Activated CD4-positive, alpha-beta T cell treated with anti-CD3 and anti-CD28 coated beads for 36 hours (primary cell): ENCODE results near the gene GCSH. TPM values are rescaled to one million over a fixed set of nuclear protein-coding genes. Genes with fewer than 3 reads are reported as not detected.

Source experiments
- ATAC-seq: fragments of 200-7000 bp; cut with Tn5 transposase; one replicate; pipeline ENCODE4 v1.10.0; 2021; ENCODE audit warnings: mild to moderate bottlenecking, moderate library complexity
- CTCF ChIA-PET: fragments of 350-600 bp; sonication (Branson Sonifier 250); formaldehyde crosslinking; loops from one replicate; lab custom pipeline; 2021; ENCODE audit warnings: antibody characterized with exemption; lab: Charles Lee
- POLR2A ChIA-PET: fragments of 350-600 bp; sonication (Branson Sonifier 250); formaldehyde crosslinking; loops from one replicate; lab custom pipeline; 2021; ENCODE audit warnings: antibody characterized with exemption, inconsistent platforms; lab: Charles Lee
- DNase-seq: peaks from one replicate; pipeline ENCODE4 v3.0.0-alpha.2; 2020
- H3K27ac Mint-ChIP-seq: one replicate; pipeline ENCODE4 v1.8.0; 2021; ENCODE audit warnings: mixed read lengths
- H3K27me3 Mint-ChIP-seq: one replicate; pipeline ENCODE4 v1.8.0; 2021; ENCODE audit warnings: mixed read lengths
- H3K36me3 Mint-ChIP-seq: one replicate; pipeline ENCODE4 v1.8.0; 2021; ENCODE audit warnings: low read depth, mixed read lengths
- H3K4me1 Mint-ChIP-seq: one replicate; pipeline ENCODE4 v1.8.0; 2021; ENCODE audit warnings: mixed read lengths
- H3K4me3 Mint-ChIP-seq: one replicate; pipeline ENCODE4 v1.8.0; 2021; ENCODE audit warnings: mild to moderate bottlenecking, moderate library complexity, mixed read lengths
- H3K9me3 Mint-ChIP-seq: one replicate; pipeline ENCODE4 v1.8.0; 2021; ENCODE audit warnings: low read depth, mixed read lengths
- intact Hi-C, 2 experiments: fragments of 100-400 bp; cut with DNase I in 1 of 2; cut with micrococcal nuclease in 1 of 2; formaldehyde crosslinking; loops; one replicate each; pipeline versions ENCODE4 v1.14.2 to v1.15.1; 2022 to 2024; cut with DNase I, micrococcal nuclease
- total RNA-seq, 2 experiments: library from RNA; stranded (reverse); gene quantifications; one replicate each; pipeline ENCODE4 v1.2.3, GENCODE V29; 2021

GCSH gene
- total RNA-seq, result 10 to 100 TPM; 22.2 to 24.9 TPM

- H3K9me3 Mint-ChIP-seq, result no peaks in the 10 kb centered on the region
- peak within 1 kb of the TSS; percentile 78 for H3K27ac Mint-ChIP-seq
- DNase-seq (peak; percentile 99), ATAC-seq (peak; percentile 99)
- CTCF ChIA-PET, result no interaction called here
- H3K36me3 Mint-ChIP-seq, result peaks cover 4% of the 10 kb centered on the region
- H3K4me3 Mint-ChIP-seq, result peak within 1 kb of the TSS; percentile 72
- H3K4me1 Mint-ChIP-seq, result peaks cover 16% of the 10 kb centered on the region
- intact Hi-C loops, result loop anchor here (1.0 to 2.0 kb wide), 8 partner anchors 19 to 650 kb away; partner anchors contain the start of genes ATMIN (in 2 of the 2), CENPN (in 2 of the 2), C16orf46 (in 1 of the 2) and DYNLRB2 (in 1 of the 2)
- POLR2A ChIA-PET, result no interaction called here
- H3K27me3 Mint-ChIP-seq, result no peaks in the 10 kb centered on the region
Observed at GRCh38 chr16:81095953-81096714, at the start of gene GCSH. Gene GCSH (minus strand): TSS chr16:81096395. CDS start chr16:81096278, 117 bp downstream.

GRCh38 chr16:81143921-81144471, 47.8 kb upstream of the GCSH start:
- H3K36me3 Mint-ChIP-seq, result no peaks in the 10 kb centered on the region
- CTCF ChIA-PET, result interaction anchor here (0.7 kb wide), 1 partner anchor 44 kb away, joined by 3 read pairs; no protein-coding TSS in a partner anchor
- DNase-seq (no peak), ATAC-seq (no peak)
- no peaks in the 10 kb centered on the region for H3K4me1 Mint-ChIP-seq
- H3K27me3 Mint-ChIP-seq, result peaks cover 2% of the 10 kb centered on the region
- no peak overlapping the region for H3K27ac Mint-ChIP-seq
- intact Hi-C loops, result no loop called here
- H3K4me3 Mint-ChIP-seq, result no peak overlapping the region
- no peaks in the 10 kb centered on the region for H3K9me3 Mint-ChIP-seq
- POLR2A ChIA-PET, result no interaction called here

GRCh38 chr16:81142864-81143263, 46.7 kb upstream of the GCSH start:
- Mint-ChIP-seq H3K4me3 (no peak overlapping the region), H3K36me3 (no peaks in the 10 kb centered on the region), H3K9me3 (no peaks in the 10 kb centered on the region), H3K27ac (no peak overlapping the region), H3K27me3 (peaks cover 2% of the 10 kb centered on the region), H3K4me1 (no peaks in the 10 kb centered on the region)
- intact Hi-C loops, result no loop called here
- DNase-seq (no peak), ATAC-seq (no peak)
- POLR2A ChIA-PET, result no interaction called here
- CTCF ChIA-PET, result no interaction called here

- no peaks in the 10 kb centered on the region for H3K9me3 Mint-ChIP-seq
- ATAC-seq (no peak), DNase-seq (peak; percentile 46)
- no peaks in the 10 kb centered on the region for H3K4me1 Mint-ChIP-seq
- ChIA-PET CTCF (interaction anchor here (0.7 to 1.6 kb wide), 3 partner anchors 55 to 64 kb away, joined by 3 to 4 read pairs (median 3); no protein-coding TSS in a partner anchor), POLR2A (no interaction called here)
- intact Hi-C loops, result no loop called here
- no peak overlapping the region for H3K4me3 Mint-ChIP-seq
- H3K36me3 Mint-ChIP-seq, result no peaks in the 10 kb centered on the region
- peaks cover 2% of the 10 kb centered on the region for H3K27me3 Mint-ChIP-seq
- no peak overlapping the region for H3K27ac Mint-ChIP-seq
Observed at GRCh38 chr16:81140930-81141780, 45.0 kb upstream of the GCSH start.

GRCh38 chr16:81138831-81139557, 42.8 kb upstream of the GCSH start:
- DNase-seq (no peak), ATAC-seq (no peak)
- intact Hi-C loops, result no loop called here
- no peaks in the 10 kb centered on the region for H3K36me3 Mint-ChIP-seq
- no peaks in the 10 kb centered on the region for H3K9me3 Mint-ChIP-seq
- no peak overlapping the region for H3K27ac Mint-ChIP-seq
- no peaks in the 10 kb centered on the region for H3K4me1 Mint-ChIP-seq
- H3K27me3 Mint-ChIP-seq, result peaks cover 2% of the 10 kb centered on the region
- H3K4me3 Mint-ChIP-seq, result no peak overlapping the region
- ChIA-PET POLR2A (no interaction called here), CTCF (no interaction called here)

- POLR2A ChIA-PET, result no interaction called here
- Mint-ChIP-seq H3K27me3 (no peaks in the 10 kb centered on the region), H3K4me3 (no peak overlapping the region), H3K4me1 (no peaks in the 10 kb centered on the region), H3K9me3 (no peaks in the 10 kb centered on the region), H3K27ac (no peak overlapping the region), H3K36me3 (no peaks in the 10 kb centered on the region)
- no peak for ATAC-seq
- intact Hi-C loops, result no loop called here
- CTCF ChIA-PET, result no interaction called here
- DNase-seq, result no peak
Observed at GRCh38 chr16:81137754-81138153, 41.6 kb upstream of the GCSH start.

- CTCF ChIA-PET, result interaction anchor here (0.7 to 0.9 kb wide), 2 partner anchors 103 to 133 kb away, joined by 3 read pairs; no protein-coding TSS in a partner anchor
- no peak overlapping the region for H3K4me3 Mint-ChIP-seq
- H3K9me3 Mint-ChIP-seq, result no peaks in the 10 kb centered on the region
Observed at GRCh38 chr16:81136390-81137335, 40.5 kb upstream of the GCSH start.

GRCh38 chr16:81130126-81130525, 33.9 kb upstream of the GCSH start:
- DNase-seq, result no peak
- H3K27ac Mint-ChIP-seq, result no peak overlapping the region
- H3K4me1 Mint-ChIP-seq, result no peaks in the 10 kb centered on the region
- no peaks in the 10 kb centered on the region for H3K9me3 Mint-ChIP-seq
- H3K27me3 Mint-ChIP-seq, result no peaks in the 10 kb centered on the region
- CTCF ChIA-PET, result no interaction called here
- intact Hi-C loops, result no loop called here
- no peak for ATAC-seq
- H3K4me3 Mint-ChIP-seq, result no peak overlapping the region
- H3K36me3 Mint-ChIP-seq, result no peaks in the 10 kb centered on the region
- POLR2A ChIA-PET, result no interaction called here

More at GRCh38 chr16:81136390-81137335, 40.5 kb upstream of the GCSH start:
- H3K4me1 Mint-ChIP-seq, result no peaks in the 10 kb centered on the region
- H3K27ac Mint-ChIP-seq, result no peak overlapping the region
- intact Hi-C loops, result no loop called here
- POLR2A ChIA-PET, result no interaction called here
- H3K36me3 Mint-ChIP-seq, result no peaks in the 10 kb centered on the region
- H3K27me3 Mint-ChIP-seq, result no peaks in the 10 kb centered on the region
- ATAC-seq (no peak), DNase-seq (no peak)

GRCh38 chr16:81128726-81129524, 32.7 kb upstream of the GCSH start:
- DNase-seq (no peak), ATAC-seq (no peak)
- no peaks in the 10 kb centered on the region for H3K9me3 Mint-ChIP-seq
- no peaks in the 10 kb centered on the region for H3K36me3 Mint-ChIP-seq
- H3K4me1 Mint-ChIP-seq, result no peaks in the 10 kb centered on the region
- no peak overlapping the region for H3K27ac Mint-ChIP-seq
- no peaks in the 10 kb centered on the region for H3K27me3 Mint-ChIP-seq
- H3K4me3 Mint-ChIP-seq, result no peak overlapping the region
- intact Hi-C loops, result no loop called here
- ChIA-PET CTCF (interaction anchor here (0.6 to 0.7 kb wide), 2 partner anchors 150 to 187 kb away, joined by 3 read pairs; no protein-coding TSS in a partner anchor), POLR2A (no interaction called here)
